Stimulated activated CD8-positive, alpha-beta memory T cell treated with anti-CD3 and anti-CD28 coated beads, Interleukin-2, amount 100 ng/mL, for 48 hours (primary cell): ENCODE results near the gene TRRAP.

Experiments used
- DNase-seq, 2 donors: peaks; one replicate each; pipeline ENCODE4 v3.0.0-alpha.2; 2020; ENCODE audit warnings: low read depth in 2 of 2

The TRRAP gene

DNA sequence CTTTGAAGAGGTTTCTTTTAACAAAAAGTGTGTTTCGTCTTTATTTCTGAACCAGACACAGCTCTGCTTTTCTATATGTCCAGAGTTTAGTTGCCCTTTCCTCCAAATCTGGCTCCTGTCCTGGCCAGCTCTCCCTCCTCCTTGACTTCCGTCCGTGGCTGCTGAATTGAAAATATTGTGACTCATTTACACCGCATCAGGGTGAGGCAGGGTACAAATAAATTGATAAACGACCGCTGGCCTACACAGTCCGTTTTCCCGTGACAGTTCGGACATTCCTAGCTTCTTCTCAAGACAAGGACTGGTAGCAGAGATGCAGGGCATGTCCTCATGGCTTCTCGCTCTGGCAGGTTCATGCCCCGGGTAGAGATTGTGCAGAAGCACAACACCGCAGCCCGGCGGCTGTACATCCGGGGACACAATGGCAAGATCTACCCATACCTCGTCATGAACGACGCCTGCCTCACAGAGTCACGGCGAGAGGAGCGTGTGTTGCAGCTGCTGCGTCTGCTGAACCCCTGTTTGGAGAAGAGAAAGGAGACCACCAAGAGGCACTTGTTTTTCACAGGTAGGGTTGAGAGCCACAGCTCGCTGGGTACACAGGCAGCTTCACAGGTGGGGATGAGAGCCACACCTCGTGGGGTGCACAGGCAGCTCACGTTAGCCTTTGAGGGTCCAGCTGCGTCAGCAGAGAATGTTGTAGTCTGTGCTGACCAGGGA lies 126.6 kb downstream of the TRRAP start:
- DNase-seq, result no peak

DNA sequence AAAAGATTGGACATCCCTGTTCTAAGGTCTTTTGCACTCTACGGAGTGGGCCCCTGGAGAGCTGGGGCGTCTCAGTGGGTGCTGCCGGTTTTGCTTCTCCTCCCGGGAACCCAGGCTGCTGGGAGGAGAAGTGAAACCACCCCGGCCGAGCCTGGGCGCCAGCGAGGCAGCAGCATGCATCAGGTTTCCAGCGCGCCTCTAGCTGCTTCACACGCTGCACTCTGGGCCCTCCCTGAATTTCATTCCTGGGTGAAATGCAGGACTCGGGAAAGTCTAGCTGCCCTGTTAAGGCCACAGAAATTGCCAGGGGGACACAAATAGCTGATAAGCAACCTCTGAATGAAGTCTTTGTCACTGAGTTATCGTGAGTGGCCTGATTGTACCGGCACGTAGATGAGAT lies 127.4 kb downstream of the TRRAP start:
- DNase-seq, result no peak

DNA sequence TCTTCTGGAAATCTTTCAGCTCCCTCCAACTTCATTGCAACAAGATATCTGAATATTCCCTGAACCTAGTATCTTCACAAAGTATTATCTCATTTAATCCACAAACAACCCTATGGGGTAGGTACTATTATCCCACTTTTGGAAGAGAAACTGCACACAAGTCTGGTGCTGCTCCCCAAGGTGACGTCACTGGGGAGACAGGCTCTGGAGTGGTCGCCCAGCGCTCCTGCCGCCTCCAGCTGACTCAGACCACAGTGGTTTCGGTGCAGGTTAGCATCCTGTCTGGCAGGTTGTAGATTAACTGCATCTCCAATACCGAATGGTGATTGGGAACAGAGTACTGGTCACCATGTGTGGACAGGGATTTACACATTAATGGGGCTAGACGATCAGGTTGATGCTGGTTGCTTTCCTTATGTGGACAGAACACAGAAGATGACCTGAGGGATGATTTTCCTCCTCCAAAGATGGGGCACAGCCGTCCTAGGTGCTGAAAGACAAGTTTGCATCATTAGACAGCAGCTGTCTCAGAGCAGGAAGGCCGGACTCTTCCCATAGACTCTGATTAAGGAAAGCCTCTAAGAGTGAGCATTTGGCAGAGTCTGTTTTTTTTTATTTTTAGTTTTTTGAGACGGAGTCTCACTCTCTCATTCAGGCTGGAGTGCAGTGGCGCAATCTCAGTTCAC lies 128.6 kb downstream of the TRRAP start:
- DNase-seq, result no peak

DNA sequence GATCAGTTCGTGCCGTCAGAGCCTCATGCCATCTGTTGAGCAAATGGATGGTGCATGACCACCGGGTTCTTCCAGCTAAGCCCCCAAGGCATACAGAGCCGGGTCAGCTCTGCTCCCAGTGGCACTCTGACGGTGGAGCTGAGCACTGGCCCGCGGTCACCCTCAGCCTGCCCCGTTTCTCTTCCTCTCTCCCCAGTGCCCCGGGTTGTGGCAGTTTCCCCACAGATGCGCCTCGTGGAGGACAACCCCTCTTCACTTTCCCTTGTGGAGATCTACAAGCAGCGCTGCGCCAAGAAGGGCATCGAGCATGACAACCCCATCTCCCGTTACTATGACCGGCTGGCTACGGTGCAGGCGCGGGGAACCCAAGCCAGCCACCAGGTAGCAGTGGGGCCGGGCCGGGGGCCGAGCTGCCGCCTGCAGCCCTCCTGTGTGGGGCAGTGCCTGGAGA lies 129.9 kb downstream of the TRRAP start:
- DNase-seq, result no peak

DNA sequence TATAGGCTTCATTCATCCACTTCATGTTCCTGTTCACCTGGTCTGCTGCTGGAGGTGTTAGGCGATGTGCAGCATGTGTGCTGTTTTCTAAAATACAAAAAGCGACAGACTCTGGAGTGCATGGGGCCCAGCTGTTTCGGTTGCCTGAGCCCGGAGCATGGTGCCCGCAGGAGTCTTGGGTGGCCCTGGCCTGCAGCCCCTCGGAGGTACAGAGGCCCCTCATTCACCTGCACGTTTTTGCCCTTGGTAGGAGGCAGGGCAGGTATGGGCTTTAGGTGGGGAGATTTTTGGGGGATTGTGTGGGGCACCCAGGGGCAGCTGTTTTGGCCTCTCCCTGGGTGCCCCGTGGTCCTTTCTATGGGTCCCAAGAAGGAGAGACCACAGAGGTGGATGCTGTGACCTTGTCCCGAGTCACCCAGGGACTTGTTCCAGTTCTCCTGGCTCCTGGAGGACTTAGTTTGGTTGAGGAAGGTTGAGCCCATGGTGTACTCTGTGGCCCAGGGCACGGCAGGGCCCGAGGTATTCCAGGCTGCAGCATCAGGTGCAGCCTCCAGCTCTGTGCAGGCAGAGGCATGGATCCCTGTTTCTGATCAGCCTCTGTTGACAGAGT lies 130.7 kb downstream of the TRRAP start:
- DNase-seq, result no peak

DNA sequence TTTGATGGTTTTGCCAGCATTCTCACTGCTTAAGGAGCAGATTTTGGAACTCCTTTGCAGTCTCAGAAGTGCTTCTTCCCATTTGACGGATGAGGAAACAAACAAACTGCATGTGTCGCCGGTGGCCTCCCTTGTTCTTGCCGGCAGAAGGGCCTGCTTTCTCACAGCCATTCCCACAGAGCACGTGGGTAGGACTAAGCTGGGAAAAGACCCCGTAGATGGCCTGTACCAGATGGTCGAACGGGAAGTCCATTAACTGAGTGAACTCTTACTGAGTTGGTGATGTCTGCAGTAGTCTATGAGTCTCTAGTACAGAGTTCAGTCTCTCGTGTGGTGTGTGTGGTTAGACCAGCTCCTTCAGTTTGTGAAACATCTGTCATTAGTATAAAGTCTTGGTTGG lies 131.9 kb downstream of the TRRAP start:
- no peak for DNase-seq

DNA sequence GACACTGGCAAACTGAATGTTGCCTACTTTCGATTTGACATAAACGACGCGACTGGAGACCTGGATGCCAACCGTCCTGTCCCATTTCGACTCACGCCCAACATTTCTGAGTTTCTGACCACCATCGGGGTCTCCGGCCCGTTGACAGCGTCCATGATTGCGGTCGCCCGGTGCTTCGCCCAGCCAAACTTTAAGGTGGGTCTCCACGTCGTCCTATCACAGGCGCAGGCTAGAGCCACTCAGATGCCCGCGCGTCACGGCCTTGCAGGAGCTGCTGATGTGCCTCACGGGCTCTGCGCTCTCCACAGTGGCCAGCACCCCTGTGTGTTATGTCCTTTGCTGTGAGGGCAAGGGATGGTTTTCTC lies 133.0 kb downstream of the TRRAP start:
- DNase-seq, result no peak

DNA sequence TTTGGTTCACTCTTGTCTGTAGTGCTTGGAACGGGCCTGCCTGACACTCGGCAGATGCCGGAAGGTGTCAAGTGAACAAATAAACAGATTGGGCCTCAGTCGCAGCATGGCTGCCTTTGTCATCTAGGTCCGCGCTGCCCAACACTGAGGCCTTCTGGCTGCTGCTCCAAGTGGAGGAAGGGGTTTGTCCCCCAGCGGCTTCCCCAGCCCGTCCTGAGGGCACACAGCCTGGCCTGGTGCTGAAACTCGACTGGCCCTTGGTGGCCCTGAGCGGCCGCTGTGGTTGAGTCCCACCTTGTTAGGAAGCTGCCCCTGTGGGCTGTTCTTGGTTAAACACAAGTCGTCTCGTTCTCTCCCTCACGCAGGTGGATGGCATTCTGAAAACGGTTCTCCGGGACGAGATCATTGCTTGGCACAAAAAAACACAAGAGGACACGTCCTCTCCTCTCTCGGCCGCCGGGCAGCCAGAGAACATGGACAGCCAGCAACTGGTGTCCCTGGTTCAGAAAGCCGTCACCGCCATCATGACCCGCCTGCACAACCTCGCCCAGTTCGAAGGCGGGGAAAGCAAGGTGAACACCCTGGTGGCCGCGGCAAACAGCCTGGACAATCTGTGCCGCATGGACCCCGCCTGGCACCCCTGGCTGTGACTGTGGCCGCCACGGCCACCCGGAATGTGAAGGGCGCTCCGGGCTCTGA lies 133.5 kb downstream of the TRRAP start:
- no peak for DNase-seq

DNA sequence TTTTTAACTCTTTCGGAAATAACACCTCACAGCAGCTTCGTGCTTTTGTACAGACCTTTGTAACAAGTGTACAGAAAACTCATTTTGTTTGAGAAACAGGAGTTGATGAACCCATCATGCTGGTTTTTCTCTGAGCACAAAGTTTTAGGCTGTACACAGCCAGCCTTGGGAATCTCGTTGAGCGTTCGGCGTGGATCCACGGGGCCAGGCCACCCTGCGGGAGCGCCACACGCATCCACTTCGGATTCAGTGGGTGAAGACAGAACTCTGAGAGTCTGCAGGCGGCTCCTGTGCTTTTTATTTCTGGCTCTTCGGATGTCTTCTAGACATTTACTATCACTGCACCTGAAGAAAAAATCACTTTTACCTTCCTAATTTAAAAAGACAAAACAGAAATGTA lies 134.4 kb downstream of the TRRAP start:
- no peak for DNase-seq

DNA sequence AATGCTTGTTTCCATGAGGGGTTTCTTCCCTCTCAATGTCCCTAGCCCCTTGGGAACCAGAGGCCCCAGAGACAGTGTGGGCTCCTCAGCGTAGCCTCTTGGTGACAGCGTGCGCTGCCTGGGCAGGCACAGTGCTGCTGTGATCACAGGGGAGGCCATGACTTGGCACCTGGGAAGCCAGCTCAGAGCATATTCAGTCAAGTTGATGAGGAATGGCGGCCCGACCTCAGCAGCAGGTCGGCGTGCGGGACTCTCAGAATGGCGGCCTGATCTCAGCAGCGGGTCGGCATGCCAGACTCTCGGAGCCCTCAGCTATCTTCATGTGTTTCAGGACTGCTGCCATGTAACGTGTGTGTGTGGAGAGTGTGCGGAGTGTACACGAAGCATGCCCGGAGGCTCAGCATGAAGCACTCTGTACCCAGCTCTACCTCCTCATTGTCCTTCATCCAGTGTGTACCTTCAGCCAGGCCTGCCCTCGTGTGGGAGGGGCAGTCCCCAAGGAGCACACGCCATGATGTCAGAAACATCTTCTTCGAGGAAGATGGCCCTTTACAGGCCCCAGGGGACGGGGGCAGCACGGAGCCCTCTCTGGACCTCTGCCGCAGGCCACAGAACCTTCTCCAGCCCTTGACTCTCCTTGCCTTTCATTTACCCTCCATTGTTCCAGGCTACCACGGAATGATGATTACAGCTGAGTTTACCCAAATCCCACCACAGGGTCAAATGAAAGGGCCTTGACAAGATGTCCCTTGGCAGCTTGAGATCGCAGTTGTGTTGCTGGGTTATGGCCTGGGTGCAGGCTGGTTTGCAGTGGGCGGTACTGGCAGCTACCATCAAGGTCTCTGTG lies 135.2 kb downstream of the TRRAP start:
- DNase-seq, result no peak

DNA sequence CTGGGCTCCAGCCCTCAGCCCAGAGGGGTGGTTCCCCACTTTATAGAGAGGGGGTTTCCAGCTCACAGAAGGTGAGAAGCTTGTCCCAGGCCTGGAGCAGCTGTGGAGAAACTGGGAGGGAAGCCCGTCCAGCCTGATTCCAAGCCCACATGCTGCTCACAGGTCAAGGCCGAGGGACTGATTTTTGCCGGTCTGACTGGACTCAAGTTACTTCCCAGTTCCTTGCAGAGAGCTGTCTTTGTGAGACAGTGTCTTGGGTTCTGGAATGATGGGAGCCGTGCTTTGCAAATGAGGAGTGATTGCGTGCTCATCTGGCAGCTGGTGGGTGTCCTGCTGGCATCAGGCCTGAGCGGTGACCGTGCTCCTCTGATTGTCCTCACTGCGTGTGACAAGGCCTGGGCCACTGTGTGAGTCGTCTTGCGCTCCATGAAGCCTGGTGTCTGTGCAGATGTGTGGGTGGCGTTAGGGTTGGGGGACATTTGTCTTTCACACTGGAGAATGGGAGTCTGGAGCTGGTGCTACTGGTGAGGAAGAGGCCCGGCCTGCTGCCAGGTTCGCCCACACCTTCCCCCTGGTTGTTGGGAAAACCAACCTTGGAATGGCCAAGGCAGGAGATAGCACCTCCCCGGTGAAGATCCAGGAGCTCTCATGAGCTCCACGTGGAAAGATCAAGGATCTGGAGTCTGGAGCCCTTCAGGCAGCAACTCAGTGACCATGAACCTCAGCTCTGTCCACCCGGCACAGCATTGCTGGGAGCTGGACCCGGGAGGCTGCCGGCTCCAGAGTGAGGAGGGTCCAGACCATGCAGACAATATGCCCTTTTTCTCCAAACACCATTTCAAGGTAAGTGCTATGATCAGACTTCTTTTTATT lies 136.0 kb downstream of the TRRAP start:
- no peak for DNase-seq

DNA sequence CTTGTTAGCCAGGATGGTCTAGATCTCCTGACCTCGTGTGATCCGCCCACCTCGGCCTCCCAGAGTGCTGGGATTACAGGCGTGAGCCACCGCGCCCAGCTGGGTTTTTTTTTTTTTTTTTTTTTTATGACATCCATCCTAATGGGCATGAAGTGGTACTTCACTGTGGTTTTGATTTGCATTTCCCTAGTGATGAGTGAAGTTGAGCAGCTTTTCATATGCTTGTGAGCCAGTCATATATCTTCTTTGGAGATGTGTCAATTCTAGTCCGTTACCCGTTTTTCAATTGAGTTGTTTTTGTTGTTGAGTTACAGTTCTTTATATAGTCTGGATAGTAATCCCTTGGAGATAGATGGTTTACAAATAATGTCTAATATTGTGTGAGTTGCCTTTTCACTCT lies 137.9 kb downstream of the TRRAP start:
- no peak for DNase-seq

DNA sequence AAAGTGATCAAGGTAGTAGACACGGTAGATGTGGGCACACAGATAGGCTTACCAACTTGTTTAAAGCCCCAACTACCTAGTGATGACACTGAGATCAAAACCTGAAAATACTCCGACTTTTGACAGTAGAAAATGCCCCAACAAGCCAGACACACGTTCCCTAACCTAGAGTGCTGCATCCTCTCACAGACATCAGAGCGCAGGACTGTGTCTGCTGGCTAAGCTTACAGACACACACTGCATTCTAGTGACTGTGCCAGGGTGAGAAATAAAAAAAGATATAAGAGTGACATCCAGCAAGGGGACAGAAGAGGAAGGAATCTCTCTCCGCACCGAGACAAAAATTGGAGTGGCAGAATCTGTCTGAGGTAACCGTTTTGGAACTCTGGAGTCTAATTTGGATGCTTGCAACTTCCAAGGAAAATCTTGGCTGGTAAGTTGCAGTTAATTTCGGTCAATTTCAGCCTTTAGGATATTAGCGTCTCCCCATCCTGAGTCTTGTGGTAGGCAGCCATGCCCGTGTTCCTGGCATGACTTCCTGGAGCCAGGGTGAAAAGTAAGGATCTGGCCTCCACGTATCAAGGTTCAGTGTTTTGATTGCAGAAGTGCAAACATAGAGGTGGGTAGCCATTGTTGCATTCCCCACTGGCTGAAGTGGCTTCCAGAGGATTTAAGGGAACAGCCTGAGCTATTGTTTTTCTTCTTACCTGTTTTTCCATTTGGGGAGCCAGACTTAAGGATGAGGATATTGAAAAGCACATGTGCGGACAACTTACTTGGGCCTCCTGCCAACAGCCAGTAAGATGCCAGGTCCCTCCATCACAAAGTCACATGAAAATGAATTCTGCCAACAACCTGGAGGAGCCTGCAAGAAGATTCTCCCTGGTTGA lies 141.4 kb downstream of the TRRAP start:
- no peak for DNase-seq

DNA sequence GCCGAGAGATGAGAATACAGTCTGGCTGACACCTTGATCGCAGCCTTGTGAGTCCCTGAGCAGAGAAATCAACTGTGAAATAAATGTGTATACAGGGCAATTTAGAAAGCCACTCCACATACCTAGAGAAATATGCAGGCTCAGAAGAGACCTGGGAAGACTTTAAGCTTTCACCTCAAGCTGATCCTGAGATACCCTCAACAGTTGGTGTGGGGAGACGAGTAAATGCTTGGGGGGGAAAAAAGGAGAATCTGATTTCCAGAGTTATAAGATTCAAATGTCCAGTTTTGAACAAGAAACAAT lies 142.0 kb downstream of the TRRAP start:
- DNase-seq, result no peak

DNA sequence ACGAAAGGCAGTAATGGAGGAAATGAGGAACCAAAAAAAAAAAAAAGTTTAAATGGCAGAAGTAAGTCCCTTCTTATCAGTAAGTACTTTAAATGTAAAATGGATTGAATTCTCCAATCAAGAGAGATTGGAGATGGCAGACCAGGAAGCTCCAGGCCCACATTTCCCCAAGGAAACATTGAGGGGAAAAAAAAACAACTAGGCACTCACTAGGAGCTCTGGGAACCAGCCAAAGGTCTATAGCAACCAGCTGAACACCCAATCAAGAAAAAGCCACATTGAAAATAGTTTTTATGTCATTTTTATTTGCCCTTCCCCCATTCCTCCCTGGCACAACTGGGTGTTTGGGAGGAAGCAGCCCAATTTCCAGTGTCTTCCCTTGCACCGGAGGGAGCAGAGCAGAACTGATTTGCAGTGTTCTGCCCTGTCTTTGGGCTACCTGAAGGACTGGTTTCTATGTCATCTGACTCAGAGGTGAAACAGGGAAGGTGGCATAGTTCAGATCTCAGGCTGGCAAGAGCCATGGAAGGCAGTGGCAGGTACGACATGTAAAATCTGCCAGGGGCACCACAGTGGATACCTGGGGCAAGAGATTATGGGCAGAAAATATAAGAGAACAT lies 143.7 kb downstream of the TRRAP start:
- no peak for DNase-seq

DNA sequence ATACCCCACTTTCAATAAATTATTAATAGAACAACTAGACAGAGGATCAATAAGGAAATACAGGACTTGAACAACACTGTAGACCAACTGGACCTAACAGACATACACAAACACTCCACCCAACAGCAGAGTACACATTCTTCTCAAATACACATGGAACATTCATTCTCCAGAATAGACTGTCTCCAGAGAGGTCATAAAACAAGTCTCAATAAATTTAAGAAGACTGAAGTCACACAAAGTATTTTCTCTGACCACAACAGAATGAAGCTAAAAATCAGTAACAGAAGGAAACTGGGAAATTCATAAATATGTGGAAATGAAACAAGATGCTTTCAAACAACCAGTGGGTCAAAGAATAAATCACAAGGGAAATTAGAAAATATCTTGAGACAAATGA lies 145.7 kb downstream of the TRRAP start:
- no peak for DNase-seq

DNA sequence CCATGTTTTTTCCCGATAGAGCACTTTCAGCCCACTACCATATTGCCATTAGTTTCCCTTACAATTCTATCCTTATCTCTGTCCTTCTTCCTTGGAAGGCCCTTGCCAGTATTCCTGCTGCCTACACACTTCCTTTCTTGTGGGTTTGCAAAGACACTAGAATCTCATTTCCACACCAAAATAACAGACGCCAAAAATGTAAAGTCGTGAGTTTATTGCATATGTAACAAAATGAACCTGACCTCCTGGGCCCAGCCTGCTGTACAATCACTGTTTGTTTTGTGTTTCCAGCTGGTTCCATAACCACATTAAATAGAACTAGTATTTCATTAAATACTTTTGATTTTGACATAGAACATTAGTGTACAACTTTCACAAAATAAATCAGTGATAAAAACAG lies 148.9 kb downstream of the TRRAP start:
- DNase-seq, result no peak

DNA sequence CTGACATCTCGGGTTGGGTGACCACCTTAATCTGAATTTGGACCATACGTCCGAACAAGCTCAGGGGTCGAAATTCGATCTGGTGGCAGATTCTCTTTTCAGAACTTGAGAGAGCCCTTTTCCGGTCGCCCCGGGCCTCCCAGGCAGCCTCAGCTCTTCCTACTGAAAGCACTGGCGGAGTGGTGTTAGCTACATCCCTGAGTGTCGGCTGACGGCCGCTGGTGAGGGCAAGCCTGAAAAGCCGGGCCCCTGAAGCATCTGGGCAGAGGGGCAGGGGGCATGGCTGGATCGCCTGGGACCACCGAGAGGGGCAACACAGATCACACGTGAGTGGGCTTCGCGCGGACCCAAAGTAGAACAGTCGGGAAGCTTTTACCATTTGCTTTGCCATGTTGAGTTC lies 149.5 kb downstream of the TRRAP start:
- DNase-seq, result no peak

DNA sequence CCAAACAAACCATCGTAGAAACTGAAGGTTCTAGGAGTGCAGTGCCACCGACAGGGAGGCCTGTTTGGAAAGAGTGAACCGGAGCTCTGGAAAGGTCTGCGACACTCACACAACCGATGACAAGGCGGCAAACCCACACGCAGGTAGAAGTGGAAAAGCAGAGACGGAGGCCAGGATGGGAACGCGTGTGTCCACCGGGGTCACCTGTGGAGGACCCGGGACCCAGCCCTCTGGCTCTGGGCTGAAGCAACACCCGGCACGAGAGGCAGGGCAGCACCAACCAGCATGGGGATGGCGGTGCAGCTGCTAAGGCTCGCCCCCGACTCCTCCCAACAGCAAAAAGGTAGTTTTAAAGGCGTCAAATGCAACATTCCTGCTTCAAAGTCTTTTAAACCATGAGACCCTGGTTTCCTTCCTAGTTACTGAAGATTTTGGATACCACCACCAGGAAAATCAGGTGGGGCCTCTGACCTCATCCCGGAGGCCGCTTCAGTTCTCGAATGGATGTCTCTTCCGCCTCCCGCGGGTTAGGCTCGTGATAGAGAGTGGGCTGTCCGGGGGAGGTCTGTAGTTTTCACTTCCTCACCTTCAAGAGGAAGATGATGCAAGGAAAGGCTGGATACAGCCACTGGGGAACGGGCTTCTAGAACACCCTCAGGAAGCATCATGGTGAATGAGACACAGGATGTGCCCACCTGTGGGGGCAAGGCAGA lies 150.1 kb downstream of the TRRAP start:
- DNase-seq, result no peak
